HS-27A (cell line): ENCODE results near the gene FAM25G.

ENCODE experiments used
- DNase-seq: peaks from one replicate; pipeline ENCODE4 v3.0.0-alpha.2; 2012; ENCODE audit warnings: low read depth, missing footprints

FAM25G gene

GRCh38 chr10:47449102-47449978 is 42.2 kb downstream of the FAM25G start:
- no peak for DNase-seq

GRCh38 chr10:47447705-47448104 is 43.8 kb downstream of the FAM25G start:
- no peak for DNase-seq

- DNase-seq = no peak
Measured at GRCh38 chr10:47447209-47447608, 44.3 kb downstream of the FAM25G start.

- no peak for DNase-seq
Measured at GRCh38 chr10:47445720-47446119, 45.8 kb downstream of the FAM25G start.

DNA sequence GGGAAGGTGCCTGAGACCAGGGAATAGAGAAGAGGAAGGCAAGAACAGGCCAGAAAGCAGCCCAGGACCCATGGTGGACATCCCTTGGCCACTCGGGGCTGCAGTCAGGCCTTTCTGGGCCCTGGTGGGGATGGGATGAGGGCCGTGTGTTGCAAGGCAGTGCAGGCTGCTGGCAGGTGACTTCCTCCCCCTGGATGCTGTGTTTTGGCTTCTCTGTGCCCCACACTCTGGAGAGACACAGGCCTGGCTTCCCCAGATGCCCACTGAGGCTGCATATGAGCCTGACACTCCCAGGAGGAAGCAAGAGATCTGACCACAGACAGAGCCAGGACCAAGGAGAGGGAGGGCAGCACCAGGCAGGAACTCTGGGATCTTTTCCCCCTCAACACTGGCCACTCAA is 47.5 kb downstream of the FAM25G start:
- DNase-seq = no peak

- no peak for DNase-seq
Measured at GRCh38 chr10:47443145-47443544, 48.4 kb downstream of the FAM25G start.

- DNase-seq = no peak
Measured at GRCh38 chr10:47442351-47442750, 49.1 kb downstream of the FAM25G start.

GRCh38 chr10:47441938-47442337 is 49.6 kb downstream of the FAM25G start:
- no peak for DNase-seq

DNA sequence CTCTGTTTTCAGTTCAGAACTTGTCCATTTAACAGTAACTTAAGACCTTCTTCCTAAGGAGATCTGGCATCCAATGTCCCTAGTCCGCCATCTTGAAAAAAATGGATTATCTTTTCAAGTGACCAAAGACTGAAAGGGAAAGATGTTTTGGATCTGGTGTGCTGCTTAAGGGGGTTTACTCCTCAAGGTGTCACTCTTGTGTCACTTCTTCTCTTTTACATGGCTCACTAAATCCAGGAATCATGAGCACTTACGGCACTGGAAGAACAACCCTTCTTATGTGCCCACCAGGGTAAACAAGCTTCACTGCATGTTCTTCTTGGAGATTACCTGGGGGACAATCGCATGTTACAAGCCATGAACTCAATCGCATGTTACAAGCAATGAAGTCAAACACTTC is 51.3 kb downstream of the FAM25G start:
- DNase-seq = no peak

DNA sequence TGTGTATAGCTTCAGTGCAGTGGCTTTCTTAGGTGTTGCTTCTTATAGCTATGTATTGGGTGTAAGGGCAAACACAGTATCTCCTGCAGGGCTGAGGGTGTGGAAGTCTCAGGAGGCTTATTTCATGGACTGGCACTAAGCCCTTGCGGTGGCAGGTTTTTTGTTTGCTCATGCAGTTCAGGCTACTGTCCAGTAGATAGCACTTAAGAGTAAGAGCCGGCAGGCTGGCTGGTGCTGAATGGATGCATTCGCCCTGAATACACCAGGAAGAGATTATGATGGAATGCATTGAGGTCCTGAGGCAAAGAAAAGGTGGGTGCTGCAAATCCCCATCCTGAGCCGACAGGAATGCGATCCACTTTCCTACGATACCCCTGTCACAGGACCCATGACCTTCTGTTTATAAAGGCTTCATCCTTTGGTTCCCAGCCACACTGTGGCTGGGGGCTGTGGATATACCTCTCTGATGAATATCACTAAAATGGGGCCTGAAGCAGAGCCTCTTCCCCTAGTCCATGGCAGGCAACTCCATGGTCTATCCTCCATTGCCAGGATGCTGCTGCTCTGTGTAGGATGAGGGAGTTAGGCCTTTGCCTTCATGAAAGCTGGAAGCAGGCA is 52.5 kb downstream of the FAM25G start:
- DNase-seq = no peak
